ENCODE measurements around the gene DIDO1. TPM values are rescaled to one million over a fixed set of nuclear protein-coding genes. Genes with fewer than 3 reads are reported as not detected.
A peak's percentile ranks its signal among the peaks of the same experiment; 100 is the strongest.

DIDO1 gene
- total and polyA plus RNA-seq, 2 of the 13 experiments (the other 11 are each of a cell fraction or from before 2014, with no cell fraction given) = 75.0 to 75.1 TPM

DNA sequence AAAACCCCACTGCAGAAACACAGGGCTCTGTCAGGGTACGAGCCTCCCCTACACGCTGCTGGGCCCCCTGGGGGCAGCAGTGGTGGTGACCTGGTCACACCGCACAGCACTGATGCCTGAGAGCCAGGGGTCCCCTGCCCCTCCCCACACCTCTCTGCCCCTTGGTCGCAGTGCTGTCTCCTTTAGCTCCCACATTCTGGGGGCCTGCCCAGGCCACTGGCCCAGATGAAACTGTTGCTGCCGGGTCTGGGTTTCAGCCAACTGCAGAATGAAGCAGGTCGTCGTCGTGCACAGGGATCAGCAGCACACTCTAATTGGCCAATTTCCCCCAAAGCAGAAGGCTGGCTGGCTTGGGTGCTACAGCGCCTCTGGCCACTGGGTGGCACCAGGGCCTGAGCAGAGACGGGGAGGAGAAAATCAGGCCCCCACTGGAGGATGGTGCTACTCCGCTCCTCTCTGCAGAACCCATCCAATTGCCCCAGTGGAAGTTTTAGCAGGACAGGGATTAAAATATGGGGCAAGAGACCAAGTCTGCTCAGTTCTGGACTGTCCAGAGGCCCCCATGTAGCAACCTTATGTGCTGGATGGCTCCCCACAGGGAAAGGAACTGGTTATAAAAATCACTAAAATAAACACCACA lies 26.1 kb downstream of the DIDO1 start (continued):
- TF ChIP-seq ZNF274 (CRISPR knock-in tag; IDR thresholded peaks at IDR 0.05) (peak; percentile 55; the same call in 1 of the 2 replicates), MTA1 (CRISPR knock-in tag; IDR thresholded peaks at IDR 0.05; ENCODE audit: borderline replicate concordance) (peak; percentile 77; the same call in 1 of the 2 replicates), CREBL2 (CRISPR knock-in tag; IDR thresholded peaks at IDR 0.05; ENCODE audit: borderline replicate concordance) (no peak), ZKSCAN1 (IDR thresholded peaks at IDR 0.05; ENCODE audit: low read length) (no peak), GTF2F1 (IDR thresholded peaks at IDR 0.05; ENCODE audit: low read length) (no peak), ZNF850 (CRISPR knock-in tag; conservative IDR thresholded peaks at IDR 0.05) (no peak), KAT7 (CRISPR knock-in tag; IDR thresholded peaks at IDR 0.05; ENCODE audit: borderline replicate concordance) (no peak; the same call in 1 of the 2 replicates), ZNF251 (CRISPR knock-in tag; IDR thresholded peaks at IDR 0.05) (no peak), HNRNPLL (IDR thresholded peaks at IDR 0.05; ENCODE audit: low read depth, low read length, poor library complexity, severe bottlenecking) (peak; percentile 71), YEATS2 (CRISPR knock-in tag; IDR thresholded peaks at IDR 0.05; ENCODE audit: borderline replicate concordance) (peak; percentile 48; the same call in 1 of the 2 replicates), ARNT (IDR thresholded peaks at IDR 0.05) (no peak), ZNF788 (CRISPR knock-in tag; IDR thresholded peaks at IDR 0.05; ENCODE audit: borderline replicate concordance) (peak; percentile 82; the same call in 1 of the 2 replicates), ELK4 (CRISPR knock-in tag; IDR thresholded peaks at IDR 0.05; ENCODE audit: borderline replicate concordance) (no peak; the same call in 1 of the 2 replicates), ZNF382 (CRISPR knock-in tag; IDR thresholded peaks at IDR 0.05; ENCODE audit: borderline replicate concordance) (no peak), ZSCAN29 (CRISPR knock-in tag; conservative IDR thresholded peaks at IDR 0.05) (peak; percentile 89; the same call in 1 of the 2 replicates), ZNF530 (CRISPR knock-in tag; IDR thresholded peaks at IDR 0.05; ENCODE audit: low read depth) (no peak), HOMEZ (CRISPR knock-in tag; IDR thresholded peaks at IDR 0.05; ENCODE audit: low read depth) (peak; percentile 62; the same call in 1 of the 2 replicates), HIVEP1 (CRISPR knock-in tag; IDR thresholded peaks at IDR 0.05) (peak; percentile 82; the same call in 1 of the 2 replicates), ZNF460 (CRISPR knock-in tag; IDR thresholded peaks at IDR 0.05; ENCODE audit: borderline replicate concordance) (no peak), CBFB (CRISPR knock-in tag; IDR thresholded peaks at IDR 0.05) (no peak)
- TF ChIP-seq, protein P1, sequence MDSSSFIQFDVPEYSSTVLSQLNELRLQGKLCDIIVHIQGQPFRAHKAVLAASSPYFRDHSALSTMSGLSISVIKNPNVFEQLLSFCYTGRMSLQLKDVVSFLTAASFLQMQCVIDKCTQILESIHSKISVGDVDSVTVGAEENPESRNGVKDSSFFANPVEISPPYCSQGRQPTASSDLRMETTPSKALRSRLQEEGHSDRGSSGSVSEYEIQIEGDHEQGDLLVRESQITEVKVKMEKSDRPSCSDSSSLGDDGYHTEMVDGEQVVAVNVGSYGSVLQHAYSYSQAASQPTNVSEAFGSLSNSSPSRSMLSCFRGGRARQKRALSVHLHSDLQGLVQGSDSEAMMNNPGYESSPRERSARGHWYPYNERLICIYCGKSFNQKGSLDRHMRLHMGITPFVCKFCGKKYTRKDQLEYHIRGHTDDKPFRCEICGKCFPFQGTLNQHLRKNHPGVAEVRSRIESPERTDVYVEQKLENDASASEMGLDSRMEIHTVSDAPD (CRISPR knock-in tag; IDR thresholded peaks at IDR 0.05) = 0 out of 2 replicates have a peak, but pooled peaks have one; percentile 40
- TF ChIP-seq, protein P2, sequence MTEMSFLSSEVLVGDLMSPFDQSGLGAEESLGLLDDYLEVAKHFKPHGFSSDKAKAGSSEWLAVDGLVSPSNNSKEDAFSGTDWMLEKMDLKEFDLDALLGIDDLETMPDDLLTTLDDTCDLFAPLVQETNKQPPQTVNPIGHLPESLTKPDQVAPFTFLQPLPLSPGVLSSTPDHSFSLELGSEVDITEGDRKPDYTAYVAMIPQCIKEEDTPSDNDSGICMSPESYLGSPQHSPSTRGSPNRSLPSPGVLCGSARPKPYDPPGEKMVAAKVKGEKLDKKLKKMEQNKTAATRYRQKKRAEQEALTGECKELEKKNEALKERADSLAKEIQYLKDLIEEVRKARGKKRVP (CRISPR knock-in tag; IDR thresholded peaks at IDR 0.05) = peak in 1 of 2 experiments; percentile 46; a peak in 1 of 4 replicates
- TF ChIP-seq, protein P3, sequence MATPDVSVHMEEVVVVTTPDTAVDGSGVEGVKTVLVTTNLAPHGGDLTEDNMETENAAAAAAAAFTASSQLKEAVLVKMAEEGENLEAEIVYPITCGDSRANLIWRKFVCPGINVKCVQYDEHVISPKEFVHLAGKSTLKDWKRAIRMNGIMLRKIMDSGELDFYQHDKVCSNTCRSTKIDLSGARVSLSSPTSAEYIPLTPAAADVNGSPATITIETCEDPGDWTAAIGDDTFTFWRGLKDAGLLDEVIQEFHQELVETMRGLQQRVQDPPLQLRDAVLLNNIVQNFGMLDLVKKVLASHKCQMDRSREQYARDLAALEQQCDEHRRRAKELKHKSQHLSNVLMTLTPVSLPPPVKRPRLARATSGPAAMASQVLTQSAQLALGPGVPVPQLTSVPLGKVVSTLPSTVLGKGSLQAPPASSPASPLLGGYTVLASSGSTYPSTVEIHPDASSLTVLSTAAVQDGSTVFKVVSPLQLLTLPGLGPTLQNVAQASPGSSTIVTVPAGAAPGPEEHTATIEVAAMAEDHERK (CRISPR knock-in tag; IDR thresholded peaks at IDR 0.05; ENCODE audit: low read depth) = no peak

Measured in HepG2 (cell line).